A204.1 (cell line): ENCODE data around the gene ADGRF4.

Experiments used
- FAIRE-seq: peaks from 2 replicates; lab custom pipeline; 2012; peaks lifted over from hg19 to GRCh38; lab: Jason Lieb, UNC

Gene ADGRF4

GRCh38 chr6:47681201-47681990, 17.0 kb upstream of the ADGRF4 start:
- no peak for FAIRE-seq

- no peak for FAIRE-seq
These were observed 12.0 kb upstream of the ADGRF4 start for GRCh38 chr6:47686411-47686810.

GRCh38 chr6:47687432-47687831, 10.9 kb upstream of the ADGRF4 start:
- no peak for FAIRE-seq

- FAIRE-seq = no peak
These were observed 8.2 kb upstream of the ADGRF4 start for GRCh38 chr6:47690214-47690613.

- FAIRE-seq = no peak
These were observed 7.6 kb upstream of the ADGRF4 start for GRCh38 chr6:47690791-47691190.

GRCh38 chr6:47697925-47698324, 455 bp upstream of the ADGRF4 start:
- no peak for FAIRE-seq

GRCh38 chr6:47700053-47700452, 1.7 kb downstream of the ADGRF4 start:
- no peak for FAIRE-seq

- FAIRE-seq = no peak
These were observed 2.2 kb downstream of the ADGRF4 start for GRCh38 chr6:47700596-47700995.

- FAIRE-seq = no peak
These were observed 3.0 kb downstream of the ADGRF4 start for GRCh38 chr6:47701363-47701762.

GRCh38 chr6:47709160-47709559, 10.8 kb downstream of the ADGRF4 start:
- no peak for FAIRE-seq

- no peak for FAIRE-seq
These were observed 11.9 kb downstream of the ADGRF4 start for GRCh38 chr6:47710295-47710694.

- no peak for FAIRE-seq
These were observed 14.8 kb downstream of the ADGRF4 start for GRCh38 chr6:47713200-47713599.

- FAIRE-seq = no peak
These were observed 16.4 kb downstream of the ADGRF4 start for GRCh38 chr6:47714802-47715201.

- FAIRE-seq = no peak
These were observed 17.4 kb downstream of the ADGRF4 start for GRCh38 chr6:47715782-47716181.

GRCh38 chr6:47716207-47716606, 17.8 kb downstream of the ADGRF4 start:
- no peak for FAIRE-seq

GRCh38 chr6:47718571-47718970, 20.2 kb downstream of the ADGRF4 start:
- no peak for FAIRE-seq

- no peak for FAIRE-seq
These were observed 22.8 kb downstream of the ADGRF4 start for GRCh38 chr6:47721189-47721588.

- FAIRE-seq = no peak
These were observed 23.8 kb downstream of the ADGRF4 start for GRCh38 chr6:47722194-47722593.

GRCh38 chr6:47724300-47724699, 25.9 kb downstream of the ADGRF4 start:
- FAIRE-seq = no peak

GRCh38 chr6:47727391-47727790, 29.0 kb downstream of the ADGRF4 start:
- no peak for FAIRE-seq

GRCh38 chr6:47729019-47729418, 30.6 kb downstream of the ADGRF4 start:
- no peak for FAIRE-seq

- FAIRE-seq = no peak
These were observed 31.1 kb downstream of the ADGRF4 start for GRCh38 chr6:47729457-47729856.

- no peak for FAIRE-seq
These were observed 35.6 kb downstream of the ADGRF4 start for GRCh38 chr6:47733879-47734558.
